Upper lobe of right lung (tissue), 1 donor: ENCODE results near the gene EHD3. TPM values are rescaled to one million over a fixed set of nuclear protein-coding genes. Genes with fewer than 3 reads are reported as not detected.

ENCODE experiments used
- ATAC-seq: fragments of 200-7000 bp; cut with Tn5 transposase; one replicate; pipeline ENCODE4 v1.9.1; 2020; ENCODE audit warnings: mild to moderate bottlenecking, moderate library complexity
- DNase-seq: peaks from one replicate; pipeline ENCODE4 v3.0.0-alpha.2; 2020
- H3K27ac ChIP-seq: fragments of 200-600 bp; one replicate; pipeline ENCODE4 v1.8.0; 2022
- H3K27me3 ChIP-seq: fragments of 200-600 bp; one replicate; pipeline ENCODE4 v1.8.0; 2022; ENCODE audit warnings: mild to moderate bottlenecking
- H3K36me3 ChIP-seq: fragments of 200-600 bp; one replicate; pipeline ENCODE4 v1.8.0; 2022
- H3K4me1 ChIP-seq: fragments of 200-600 bp; one replicate; pipeline ENCODE4 v1.8.0; 2022
- H3K4me3 ChIP-seq: fragments of 200-600 bp; one replicate; pipeline ENCODE4 v1.8.0; 2022; ENCODE audit warnings: mild to moderate bottlenecking
- H3K9me3 ChIP-seq: fragments of 200-600 bp; one replicate; pipeline ENCODE4 v1.8.0; 2022
- CTCF ChIP-seq: fragments of 200-600 bp; IDR thresholded peaks from one replicate; pipeline ENCODE4 v1.8.0; 2022; ENCODE audit warnings: antibody characterized with exemption
- intact Hi-C: fragments of 100-400 bp; cut with DNase I; formaldehyde crosslinking; loops from one replicate; pipeline ENCODE4 v1.11.0; 2022
- total RNA-seq: library from RNA; stranded (reverse); fragmentation: NEBNext Ultra II Directional; extraction: Animal tissue kit (Norgen Biotek cat#: 25700); gene quantifications from one replicate; pipeline ENCODE4 v1.2.1, GENCODE V29; 2021
- donor health status: DM: no; HTN: yes; CAD: no; lungs with severe emphysema.

Gene EHD3
- total RNA-seq, 1 donor from 2014 or later: 13.0 TPM

GRCh38 chr2:31231571-31232302 lies 2.2 kb upstream of the EHD3 start:
- DNase-seq (no peak), ATAC-seq (no peak)
- Histone ChIP-seq H3K27me3 (no peaks in the 10 kb centered on the region), H3K27ac (no peak overlapping the region), H3K4me1 (peaks cover 6% of the 10 kb centered on the region), H3K9me3 (no peaks in the 10 kb centered on the region), H3K36me3 (no peaks in the 10 kb centered on the region), H3K4me3 (no peak overlapping the region)
- intact Hi-C loops: no loop called here
- no peak for TF ChIP-seq CTCF

GRCh38 chr2:31232586-31232985 lies 1.4 kb upstream of the EHD3 start:
- Histone ChIP-seq H3K4me3 (no peak overlapping the region), H3K9me3 (no peaks in the 10 kb centered on the region), H3K27ac (no peak overlapping the region), H3K4me1 (peaks cover 6% of the 10 kb centered on the region), H3K27me3 (no peaks in the 10 kb centered on the region), H3K36me3 (no peaks in the 10 kb centered on the region)
- intact Hi-C loops: no loop called here
- no peak for TF ChIP-seq CTCF
- DNase-seq: no peak
- no peak for ATAC-seq

- TF ChIP-seq CTCF: no peak
- no peak for DNase-seq
- H3K9me3 ChIP-seq: no peaks in the 10 kb centered on the region
- ATAC-seq: no peak
- peaks cover 6% of the 10 kb centered on the region for H3K4me1 ChIP-seq
- H3K4me3 ChIP-seq: peak overlapping the region; percentile 84
- intact Hi-C loops: no loop called here
- H3K36me3 ChIP-seq: no peaks in the 10 kb centered on the region
- peak overlapping the region; percentile 34 for H3K27ac ChIP-seq
- H3K27me3 ChIP-seq: no peaks in the 10 kb centered on the region
These were observed 721 bp upstream of the EHD3 start for GRCh38 chr2:31233231-31233630.

- DNase-seq: no peak
- Histone ChIP-seq H3K4me1 (peaks cover 6% of the 10 kb centered on the region), H3K36me3 (no peaks in the 10 kb centered on the region), H3K4me3 (peak overlapping the region; percentile 84), H3K27ac (no peak overlapping the region), H3K9me3 (no peaks in the 10 kb centered on the region), H3K27me3 (no peaks in the 10 kb centered on the region)
- ATAC-seq: no peak
- intact Hi-C loops: no loop called here
- no peak for TF ChIP-seq CTCF
These were observed 941 bp downstream of the EHD3 start for GRCh38 chr2:31234683-31235503.

GRCh38 chr2:31235504-31235902 lies 1.6 kb downstream of the EHD3 start:
- Histone ChIP-seq H3K9me3 (no peaks in the 10 kb centered on the region), H3K27ac (no peak overlapping the region), H3K36me3 (no peaks in the 10 kb centered on the region), H3K4me1 (peaks cover 6% of the 10 kb centered on the region), H3K27me3 (no peaks in the 10 kb centered on the region), H3K4me3 (peak overlapping the region; percentile 84)
- no peak for TF ChIP-seq CTCF
- intact Hi-C loops: no loop called here
- ATAC-seq: no peak
- no peak for DNase-seq
